NT2/D1 (cell line): ENCODE results near the gene TNFSF9.

Experiments
- SUZ12 ChIP-seq: IDR thresholded peaks from 2 replicates; pipeline ENCODE4 v1.6.1; 2011; ENCODE audit not compliant: insufficient read length, insufficient read depth; ENCODE audit errors: extremely low read depth
- ZNF274 ChIP-seq: IDR thresholded peaks from 2 replicates; pipeline ENCODE4 v1.6.1; 2011; ENCODE audit warnings: mild to moderate bottlenecking, low read depth, low read length

DNA sequence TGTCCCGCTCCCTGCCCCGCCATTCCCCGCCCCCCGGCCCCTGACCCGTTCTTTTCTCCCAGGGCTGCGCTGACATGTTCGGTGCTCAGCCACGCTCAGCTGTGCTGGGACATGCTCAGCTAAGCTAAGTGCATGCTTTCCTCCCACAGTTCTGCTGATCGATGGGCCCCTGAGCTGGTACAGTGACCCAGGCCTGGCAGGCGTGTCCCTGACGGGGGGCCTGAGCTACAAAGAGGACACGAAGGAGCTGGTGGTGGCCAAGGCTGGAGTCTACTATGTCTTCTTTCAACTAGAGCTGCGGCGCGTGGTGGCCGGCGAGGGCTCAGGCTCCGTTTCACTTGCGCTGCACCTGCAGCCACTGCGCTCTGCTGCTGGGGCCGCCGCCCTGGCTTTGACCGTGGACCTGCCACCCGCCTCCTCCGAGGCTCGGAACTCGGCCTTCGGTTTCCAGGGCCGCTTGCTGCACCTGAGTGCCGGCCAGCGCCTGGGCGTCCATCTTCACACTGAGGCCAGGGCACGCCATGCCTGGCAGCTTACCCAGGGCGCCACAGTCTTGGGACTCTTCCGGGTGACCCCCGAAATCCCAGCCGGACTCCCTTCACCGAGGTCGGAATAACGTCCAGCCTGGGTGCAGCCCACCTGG is 3.7 kb downstream of the TNFSF9 start:
- TF ChIP-seq ZNF274, result no peak
- TF ChIP-seq SUZ12, result no peak
